ENCODE results near the gene MAN2A1.
"Not testable (repeated sequence)": the region's sequence is repeated elsewhere in the genome, so short reads cannot be mapped to it uniquely, and the experiment has no call there.

Gene MAN2A1

DNA sequence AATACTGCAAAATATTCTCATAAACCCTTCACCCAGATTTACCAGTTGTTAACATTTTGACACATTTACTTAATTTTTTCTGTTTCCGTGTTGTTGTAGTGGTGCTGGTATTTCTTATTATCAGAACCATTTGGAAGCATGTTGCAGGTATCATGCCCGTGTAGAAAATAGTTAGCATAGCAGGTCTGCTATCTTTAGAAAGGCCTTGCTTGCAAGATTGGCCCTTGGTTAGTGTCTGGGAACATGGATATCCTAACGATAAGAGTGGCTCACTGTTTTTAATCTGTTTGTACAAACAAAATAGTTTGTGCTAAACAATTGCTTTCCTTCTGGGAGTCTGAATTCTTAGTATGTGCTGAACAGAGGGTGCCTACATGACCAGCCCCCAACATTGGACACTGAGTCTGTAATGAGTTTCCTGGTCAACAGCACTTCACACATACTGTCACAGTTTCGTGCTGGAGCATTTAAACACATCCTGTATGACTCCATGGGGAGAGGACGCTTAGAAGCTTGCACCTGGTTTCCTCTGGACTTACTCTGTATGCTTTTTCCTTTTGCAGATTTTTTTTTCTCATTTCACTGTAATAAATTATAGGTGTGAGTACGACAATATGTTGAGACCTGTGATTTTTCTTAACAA lies 66.9 kb downstream of the MAN2A1 start:
- no peak for DNase-seq (ENCODE audit: low read depth)

DNA sequence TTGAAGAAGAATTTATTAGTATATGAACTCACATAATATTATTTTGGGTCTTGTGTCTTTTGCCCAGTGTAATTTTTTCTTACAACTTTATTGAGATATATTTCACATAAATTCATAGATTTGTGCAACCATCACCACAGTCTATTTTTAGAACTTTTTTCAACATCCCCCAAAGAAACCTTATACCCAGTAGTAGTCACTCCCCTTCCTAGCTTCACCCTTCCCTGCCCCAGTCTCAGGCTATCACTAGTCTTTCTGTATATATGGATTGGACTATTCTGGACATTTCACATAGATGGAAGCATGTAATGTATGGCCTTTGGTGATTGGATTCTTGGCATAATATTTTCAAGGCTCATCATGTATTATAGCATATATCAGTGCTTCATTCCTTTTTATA lies 67.8 kb downstream of the MAN2A1 start:
- DNase-seq (ENCODE audit: low read depth), result no peak

DNA sequence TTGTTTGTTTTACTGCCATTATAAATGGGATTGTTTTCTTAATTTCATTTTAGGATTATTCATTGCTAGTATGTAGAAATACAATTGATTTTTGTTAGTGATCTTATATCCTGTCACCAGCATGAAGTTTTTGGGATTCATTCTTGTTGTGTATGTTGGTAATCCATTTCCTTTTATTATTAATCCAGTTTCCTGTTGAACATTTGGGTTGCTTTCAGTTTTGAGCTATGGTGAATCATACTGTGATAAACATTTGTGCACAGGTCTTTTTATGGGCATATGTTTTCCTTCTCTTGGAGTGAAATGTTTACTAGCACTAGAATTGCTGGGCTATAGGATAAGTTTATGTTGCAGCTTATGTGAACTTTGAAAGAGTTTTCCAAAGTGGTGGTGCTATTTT lies 69.6 kb downstream of the MAN2A1 start:
- DNase-seq (ENCODE audit: low read depth), result peak; percentile 63

DNA sequence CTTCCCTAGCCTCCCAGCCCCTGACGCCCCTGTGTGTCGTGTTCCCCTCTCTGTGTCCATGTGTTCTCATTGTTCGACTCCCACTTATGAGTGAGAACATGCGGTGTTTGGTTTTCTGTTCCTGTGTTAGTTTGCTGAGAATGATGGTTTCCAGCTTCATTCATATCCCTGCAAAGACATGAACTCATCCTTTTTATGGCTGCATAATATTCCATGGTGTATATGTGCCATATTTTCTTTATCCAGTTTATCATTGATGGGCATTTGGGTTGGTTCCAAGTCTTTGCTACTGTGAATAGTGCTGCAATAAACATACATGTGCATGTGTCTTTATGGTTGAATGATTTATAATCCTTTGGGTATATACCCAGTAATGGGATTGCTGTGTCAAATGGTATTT lies 70.4 kb downstream of the MAN2A1 start:
- not testable (repeated sequence) for DNase-seq (ENCODE audit: low read depth)

DNA sequence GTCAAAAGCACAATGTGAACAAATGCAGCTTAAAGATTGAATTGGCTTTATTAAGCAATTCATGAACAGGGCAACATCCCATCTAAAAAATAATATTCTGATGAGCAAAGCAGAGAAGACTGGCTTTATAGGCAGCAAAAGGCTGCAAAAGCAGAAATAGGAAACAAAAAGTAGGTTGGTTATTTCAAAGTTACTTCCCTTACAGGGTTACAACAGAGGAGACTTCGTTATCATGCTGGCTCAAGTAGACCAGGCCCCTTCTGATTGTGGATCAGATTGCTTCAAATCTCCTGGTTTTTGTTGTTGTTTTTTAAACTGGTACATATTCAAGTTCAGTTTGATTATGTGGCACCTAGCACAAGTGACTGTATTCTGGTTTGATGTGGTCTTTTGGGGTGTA lies 73.1 kb downstream of the MAN2A1 start:
- no peak for DNase-seq (ENCODE audit: low read depth)

DNA sequence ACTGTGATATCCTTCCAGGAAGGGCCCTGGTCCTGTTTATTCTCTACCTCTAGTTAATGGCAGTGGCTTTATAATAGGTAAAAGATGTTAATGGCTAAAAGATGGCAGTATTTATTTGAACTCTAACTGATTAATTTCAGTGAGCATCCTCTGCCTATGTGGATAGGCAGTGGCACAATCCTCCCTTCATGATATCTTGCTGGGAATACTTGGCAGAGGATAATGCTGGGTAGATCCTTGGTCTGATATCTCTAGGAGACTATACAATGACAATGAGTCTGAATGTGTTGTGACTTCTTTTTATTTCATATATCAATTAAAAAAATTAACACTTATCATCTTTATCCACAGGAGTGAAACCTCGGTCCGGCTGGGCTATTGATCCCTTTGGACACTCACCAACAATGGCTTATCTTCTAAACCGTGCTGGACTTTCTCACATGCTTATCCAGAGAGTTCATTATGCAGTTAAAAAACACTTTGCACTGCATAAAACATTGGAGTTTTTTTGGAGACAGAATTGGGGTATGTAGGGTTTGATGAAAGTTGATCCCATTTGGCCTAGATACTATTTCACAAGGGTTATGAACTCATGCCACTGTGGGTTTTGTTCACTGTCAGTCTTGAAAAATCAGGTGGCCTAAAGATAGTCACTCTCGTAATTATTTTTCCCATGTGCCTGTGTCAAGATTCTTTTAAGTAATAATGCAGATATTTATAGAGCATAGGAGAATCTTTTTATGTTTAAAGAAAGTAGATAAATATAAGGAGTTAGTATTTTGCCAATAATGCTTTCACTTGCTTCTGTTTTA lies 77.7 kb downstream of the MAN2A1 start:
- no peak for DNase-seq (ENCODE audit: low read depth)

DNA sequence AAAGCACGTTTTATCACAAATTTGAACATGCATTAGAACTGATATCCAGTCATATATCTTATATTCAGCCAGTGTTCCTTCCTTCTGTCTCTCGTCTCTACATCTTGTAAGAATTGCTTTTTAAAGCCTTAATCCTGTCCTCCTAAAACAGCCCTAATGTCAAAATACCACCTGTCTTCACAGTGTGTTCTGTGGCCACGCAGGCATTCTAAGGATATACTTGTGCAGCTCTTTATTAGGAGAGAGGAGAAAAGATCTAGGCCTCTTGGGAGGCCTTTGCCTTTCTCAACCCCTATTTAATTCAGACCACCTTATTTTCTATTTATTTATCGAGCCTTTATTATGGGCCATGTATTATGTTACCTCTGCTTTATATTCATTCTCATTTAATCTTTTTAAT lies 78.3 kb downstream of the MAN2A1 start:
- no peak for DNase-seq (ENCODE audit: low read depth)

DNA sequence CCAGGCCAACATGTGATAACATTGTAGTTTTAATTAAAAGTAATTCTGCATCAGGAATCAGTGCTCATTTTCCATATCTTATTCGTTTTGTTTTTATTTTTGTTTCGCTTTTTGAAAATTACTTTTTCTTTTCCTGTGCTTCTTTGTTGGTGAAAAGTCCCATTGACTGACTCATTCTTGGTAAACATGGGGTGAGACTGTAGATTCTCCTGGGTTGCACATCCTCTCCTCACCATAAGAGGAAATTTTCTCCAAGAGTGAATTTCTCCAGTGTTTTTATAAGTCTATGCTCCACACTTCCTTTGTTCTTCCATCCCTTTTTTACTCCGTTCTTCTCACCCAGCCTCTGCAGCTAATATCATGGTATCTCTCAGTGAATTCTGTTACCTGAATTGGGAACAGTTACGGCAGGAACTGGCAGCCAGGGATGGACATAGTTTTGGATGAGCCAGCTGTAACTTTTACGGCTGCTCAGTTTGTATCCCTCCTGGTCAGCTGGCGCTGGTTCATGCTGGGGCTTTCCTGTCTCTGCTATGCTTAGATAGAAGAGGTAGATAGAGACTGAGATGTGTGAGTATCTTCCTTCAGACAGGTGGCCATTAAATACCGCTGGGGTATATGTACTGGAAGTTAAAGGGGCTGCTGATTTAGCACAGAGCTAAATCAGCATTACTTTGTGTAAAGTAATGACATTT lies 80.0 kb downstream of the MAN2A1 start:
- DNase-seq (ENCODE audit: low read depth), result no peak

DNA sequence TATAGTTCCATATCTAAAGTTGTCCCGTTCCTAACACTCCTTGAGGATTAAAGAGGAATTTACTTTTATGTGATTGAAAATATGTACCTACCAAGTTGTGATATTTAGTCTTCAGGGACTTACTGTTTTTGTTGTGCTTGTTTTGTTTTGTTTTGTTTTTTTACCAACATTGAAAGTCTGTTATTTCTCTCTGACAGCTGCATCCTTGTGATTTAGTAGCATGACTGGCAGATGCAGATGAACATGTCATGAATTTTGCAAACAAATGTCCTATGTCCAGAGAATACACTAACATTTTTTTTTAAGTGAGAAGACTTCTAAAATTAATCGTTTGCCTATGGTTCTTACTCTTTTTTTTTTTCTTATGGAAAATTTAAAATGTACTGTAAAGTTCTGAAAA lies 85.4 kb downstream of the MAN2A1 start:
- no peak for DNase-seq (ENCODE audit: low read depth)

DNA sequence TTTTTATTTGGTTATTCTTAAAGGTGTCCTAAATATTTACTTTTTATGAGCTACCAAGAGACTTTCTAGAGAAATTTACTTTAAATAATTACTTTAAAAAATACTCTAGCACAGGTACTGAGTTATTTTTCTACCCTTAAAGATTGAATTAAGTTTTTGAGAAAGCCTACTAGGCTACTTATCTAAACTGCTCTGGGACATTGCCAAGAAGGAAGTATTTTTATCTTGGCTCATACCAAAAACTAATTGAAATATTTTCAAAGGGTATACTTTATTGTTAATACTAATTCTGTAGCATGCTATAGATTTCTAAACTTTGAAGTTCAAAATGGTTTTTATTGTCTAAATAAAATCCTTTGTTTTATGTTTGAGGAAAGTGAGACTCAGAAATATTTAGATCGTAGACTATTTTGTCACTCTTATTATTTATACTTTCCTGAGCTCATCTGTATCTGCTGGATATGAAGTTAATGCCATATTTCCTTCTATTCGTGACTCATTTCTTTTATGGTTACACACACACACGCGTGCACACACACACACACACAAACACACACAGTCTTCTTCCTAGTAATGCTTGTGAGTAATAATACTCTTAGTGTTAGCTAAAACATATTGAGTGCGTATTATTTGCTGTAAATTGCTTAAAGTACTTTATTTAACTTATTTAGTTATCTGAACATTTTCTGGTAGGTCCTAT lies 89.5 kb downstream of the MAN2A1 start:
- peak; percentile 49 for DNase-seq (ENCODE audit: low read depth)

DNA sequence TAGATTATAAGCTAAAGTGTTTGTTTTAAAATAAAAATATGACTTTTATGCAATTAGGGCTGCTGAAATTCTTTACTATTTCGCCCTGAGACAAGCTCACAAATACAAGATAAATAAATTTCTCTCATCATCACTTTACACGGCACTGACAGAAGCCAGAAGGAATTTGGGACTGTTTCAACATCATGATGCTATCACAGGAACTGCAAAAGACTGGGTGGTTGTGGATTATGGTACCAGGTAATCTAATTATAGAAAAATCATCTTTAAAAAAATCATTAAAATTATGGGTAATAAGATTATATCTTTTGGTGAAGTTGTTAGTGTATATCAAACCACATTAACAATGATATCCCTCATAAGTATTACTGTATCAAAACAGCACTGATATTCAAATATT lies 95.0 kb downstream of the MAN2A1 start:
- peak; percentile 67 for DNase-seq (ENCODE audit: low read depth)

DNA sequence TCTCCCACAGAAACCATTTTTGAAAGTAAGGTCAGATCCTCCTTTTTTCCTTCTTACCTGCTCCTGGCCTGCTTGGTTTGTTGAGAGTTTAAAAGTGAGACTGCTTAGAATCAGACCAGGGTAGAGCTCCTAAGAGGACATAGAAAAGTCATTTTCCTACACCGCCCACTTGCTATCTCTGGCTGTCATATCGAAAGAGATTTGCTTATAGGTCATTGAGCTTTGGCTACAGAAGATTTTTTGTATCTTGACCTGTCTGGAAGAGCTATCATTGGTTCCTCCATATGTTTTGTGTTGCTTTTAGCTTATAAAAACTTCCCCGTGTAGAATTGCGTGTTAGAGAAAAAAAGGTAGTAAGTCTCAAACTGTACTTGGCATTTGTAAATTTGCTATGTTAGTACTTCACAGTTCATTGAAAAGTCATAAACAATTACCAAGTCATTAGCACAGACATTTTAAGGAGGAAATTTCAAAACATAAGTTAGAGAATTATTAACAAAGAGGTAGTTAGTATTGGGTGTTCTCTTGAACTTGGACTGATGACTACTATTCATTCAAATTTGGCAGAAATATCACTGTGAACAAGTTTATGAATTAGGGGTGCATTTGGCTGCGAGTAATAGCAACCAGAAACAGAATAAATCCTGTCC lies 96.6 kb downstream of the MAN2A1 start:
- DNase-seq (ENCODE audit: low read depth), result no peak

DNA sequence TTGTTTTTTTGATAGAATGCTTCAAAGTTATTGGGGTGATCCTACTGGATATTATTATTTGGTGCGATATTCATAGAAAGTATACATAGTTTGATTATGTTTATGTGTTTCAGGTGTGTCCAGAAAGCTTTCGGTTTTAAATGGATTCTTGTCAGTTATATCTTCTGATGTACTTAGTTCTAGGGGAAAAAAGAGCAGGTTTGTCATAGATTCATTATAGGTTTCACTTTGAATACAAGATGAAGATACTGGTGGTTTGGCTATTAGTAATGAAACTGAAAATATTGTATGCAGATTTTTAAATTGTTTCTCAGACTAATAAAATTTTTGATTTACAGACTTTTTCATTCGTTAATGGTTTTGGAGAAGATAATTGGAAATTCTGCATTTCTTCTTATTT lies 98.9 kb downstream of the MAN2A1 start:
- no peak for DNase-seq (ENCODE audit: low read depth)

DNA sequence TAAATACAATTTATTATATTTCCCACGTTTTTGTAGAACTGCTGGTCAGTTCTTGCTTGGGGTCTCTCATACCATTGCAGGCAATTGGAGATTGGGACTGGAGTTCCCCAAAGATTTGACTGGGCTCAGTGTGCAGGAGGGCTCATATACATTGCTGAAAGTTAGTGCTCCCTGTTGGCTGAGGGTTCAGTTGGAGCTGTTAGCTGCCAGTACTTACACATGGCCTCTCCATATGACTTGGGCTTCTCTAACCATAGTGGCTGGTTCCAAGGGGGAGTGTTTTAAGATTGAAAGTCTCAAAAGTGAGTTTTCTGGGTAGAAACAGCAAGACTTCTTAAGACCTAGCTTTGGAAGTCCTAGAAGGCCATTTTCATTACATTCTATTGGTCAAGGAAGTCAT lies 102.9 kb downstream of the MAN2A1 start:
- no peak for DNase-seq (ENCODE audit: low read depth)

DNA sequence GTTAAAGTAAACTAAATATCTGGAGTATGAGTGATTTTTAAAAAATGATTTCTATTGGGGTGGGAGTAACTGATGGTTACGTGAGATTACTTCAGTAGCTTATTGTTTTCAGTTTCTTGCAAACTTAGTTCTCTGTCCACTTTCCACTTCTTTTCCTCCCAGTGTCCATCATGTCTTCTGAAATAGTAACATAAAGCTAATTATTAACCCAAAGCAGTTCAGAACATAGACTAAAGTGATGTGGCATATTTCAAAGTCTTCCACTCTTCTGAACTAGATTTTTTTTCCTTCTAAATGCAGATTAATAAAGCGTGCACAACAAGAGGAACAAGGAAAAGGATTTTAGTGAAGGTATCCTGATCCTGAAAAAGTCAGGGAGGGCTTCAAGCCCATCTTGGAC lies 114.1 kb downstream of the MAN2A1 start:
- DNase-seq (ENCODE audit: low read depth), result no peak

DNA sequence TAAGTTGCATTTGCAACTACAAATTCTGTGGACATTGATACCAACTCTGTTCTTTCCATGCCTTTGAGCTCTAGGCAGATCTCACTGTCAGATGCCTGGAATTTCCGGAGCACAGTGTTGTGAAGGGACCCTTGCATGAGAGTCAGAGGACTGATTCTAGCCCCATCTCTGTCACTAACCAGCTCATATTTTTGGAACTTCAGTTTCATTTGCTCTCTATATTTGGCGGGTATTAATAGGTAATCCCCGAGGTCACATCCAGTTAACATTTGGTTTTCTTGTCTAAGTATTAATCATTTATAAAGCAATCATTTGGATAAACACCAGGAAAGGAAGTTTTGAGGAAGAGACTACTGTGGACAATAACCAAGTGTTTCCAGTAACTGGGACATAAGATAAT lies 115.7 kb downstream of the MAN2A1 start:
- DNase-seq (ENCODE audit: low read depth), result no peak

DNA sequence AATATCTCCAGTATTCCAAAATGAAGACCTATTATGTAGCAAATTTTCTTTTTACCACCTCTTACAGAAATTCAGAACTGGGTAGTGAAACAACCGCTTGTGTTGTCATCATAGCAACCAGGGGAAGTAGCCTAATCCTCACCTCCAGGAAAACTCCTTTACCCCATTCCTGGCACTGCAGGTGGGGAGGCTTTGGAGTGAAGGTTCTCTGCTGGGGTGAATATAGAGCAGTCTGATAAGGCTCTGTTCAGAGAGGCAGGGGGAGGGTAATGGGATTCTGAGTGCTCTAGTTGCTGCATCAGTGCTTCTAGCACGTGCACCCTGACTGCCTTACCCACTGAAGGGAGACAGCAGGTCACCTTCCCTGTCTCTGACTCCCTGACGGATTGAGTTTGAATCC lies 116.2 kb downstream of the MAN2A1 start:
- no peak for DNase-seq (ENCODE audit: low read depth)

DNA sequence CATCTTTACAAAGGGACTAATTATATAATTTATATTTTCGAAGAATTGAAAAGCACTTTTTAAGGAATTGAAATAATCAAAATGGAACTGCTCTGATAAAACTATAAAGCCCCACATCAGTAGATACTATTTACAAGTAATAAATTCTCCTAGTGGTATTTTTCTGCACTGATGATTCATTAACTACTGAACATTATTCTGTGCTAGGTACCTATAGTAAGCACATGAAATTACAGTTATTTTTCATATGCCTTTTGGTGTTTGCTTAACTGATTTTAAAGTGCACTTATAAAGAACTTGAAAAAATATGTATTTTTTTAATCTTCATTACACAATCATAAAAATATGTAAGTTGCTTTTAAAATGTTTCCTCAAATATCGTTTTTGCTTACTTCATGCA lies 123.0 kb downstream of the MAN2A1 start:
- no peak for DNase-seq (ENCODE audit: low read depth)

DNA sequence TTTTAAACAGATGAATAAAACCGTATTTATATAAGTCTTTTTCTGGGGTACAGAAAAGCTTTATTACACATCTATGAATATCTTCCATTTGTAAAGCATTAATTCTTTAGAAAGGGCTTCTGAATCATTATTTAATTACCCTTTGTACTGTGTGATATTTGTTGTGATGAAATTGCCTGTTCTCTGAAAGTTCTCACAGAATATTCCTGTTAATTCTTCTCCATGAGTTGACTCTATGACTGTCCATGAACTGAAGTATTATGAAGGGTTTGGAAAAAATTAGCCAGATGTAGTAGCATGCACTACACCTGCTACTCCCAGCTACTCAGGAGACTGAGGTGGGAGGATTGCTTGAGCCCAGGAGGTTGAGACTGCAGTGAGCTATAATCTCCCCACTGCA lies 127.0 kb downstream of the MAN2A1 start:
- no peak for DNase-seq (ENCODE audit: low read depth)

DNA sequence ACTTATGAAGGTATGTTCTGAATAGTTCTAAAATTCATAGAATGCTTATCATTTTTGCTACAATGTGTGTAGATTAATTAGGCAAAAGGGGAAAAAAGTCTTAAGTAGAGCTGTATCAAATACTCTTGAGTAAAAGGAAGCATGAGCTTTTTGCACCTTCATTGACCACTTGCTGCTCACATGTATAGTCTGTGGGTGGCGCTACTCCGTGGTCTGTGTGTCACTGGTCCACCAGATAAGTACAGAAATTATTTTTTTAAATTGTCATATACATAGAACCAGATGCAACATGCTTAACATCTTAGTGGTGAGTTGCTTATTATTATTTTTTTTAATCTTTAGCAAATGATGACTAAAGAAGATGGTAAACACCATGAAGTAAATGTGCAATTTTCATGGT lies 130.2 kb downstream of the MAN2A1 start:
- no peak for DNase-seq (ENCODE audit: low read depth)

DNA sequence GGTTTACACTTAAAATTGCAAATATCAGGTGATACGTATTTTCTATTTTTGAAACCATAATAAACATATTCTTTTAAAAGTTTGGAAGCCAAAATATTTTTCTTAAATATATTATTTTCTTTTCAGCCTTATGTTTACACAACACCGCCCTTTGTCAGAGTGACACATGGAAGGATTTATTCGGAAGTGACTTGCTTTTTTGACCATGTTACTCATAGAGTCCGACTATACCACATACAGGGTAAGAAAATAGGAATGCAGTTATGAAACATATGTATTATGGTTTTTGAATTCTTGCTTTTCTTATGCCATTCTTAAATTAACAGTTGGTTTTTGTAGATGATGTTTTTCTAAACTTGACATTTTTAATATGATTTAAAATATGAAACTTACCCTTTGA lies 133.9 kb downstream of the MAN2A1 start:
- DNase-seq (ENCODE audit: low read depth), result peak; percentile 74

DNA sequence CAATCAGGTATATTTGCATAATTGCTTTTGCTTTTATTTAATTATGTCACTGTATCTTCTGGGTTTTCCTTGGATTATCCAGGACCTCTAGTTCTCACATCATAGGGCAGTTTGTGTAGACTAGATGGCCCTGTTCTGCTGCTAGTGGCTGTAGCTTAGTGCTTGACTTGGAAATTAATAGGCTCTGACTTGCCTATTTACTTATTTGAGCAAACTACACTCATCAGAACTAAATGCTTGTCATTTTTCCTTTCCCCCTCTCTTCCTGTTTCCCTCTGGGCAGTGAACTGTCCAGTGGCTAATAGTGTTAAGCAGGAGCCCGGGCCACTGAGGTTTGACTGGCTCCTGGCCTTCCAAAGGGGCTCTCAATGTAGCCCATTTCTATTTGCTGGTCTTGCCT lies 135.7 kb downstream of the MAN2A1 start:
- DNase-seq (ENCODE audit: low read depth), result peak; percentile 40
